HepG2 (cell line): Measurements from ENCODE around the gene YIF1A. TPM values are rescaled to one million over a fixed set of nuclear protein-coding genes. Genes with fewer than 3 reads are reported as not detected.

Experiments
- AGO1 ChIP-seq: fragments of 200-400 bp; formaldehyde crosslinking; IDR thresholded peaks from 2 replicates; pipeline ENCODE4 v1.6.1; 2017; ENCODE audit warnings: mild to moderate bottlenecking, low read depth, low read length, moderate library complexity; ENCODE audit not compliant: poor library complexity, severe bottlenecking
- ETV5 ChIP-seq: IDR thresholded peaks from 2 replicates; pipeline ENCODE4 v1.6.1; 2018; ENCODE audit warnings: missing biosample characterization, missing genetic modification reagents, inconsistent platforms, borderline replicate concordance
- GATAD2A ChIP-seq: IDR thresholded peaks from 2 replicates; pipeline ENCODE4 v1.6.1; 2016
- MEF2D ChIP-seq: sonication (generic); formaldehyde crosslinking; IDR thresholded peaks from 2 replicates; pipeline ENCODE4 v1.5.1; 2020; ENCODE audit warnings: mild to moderate bottlenecking, missing genetic modification reagents
- NPAS2 ChIP-seq: sonication (generic); formaldehyde crosslinking; IDR thresholded peaks from 2 replicates; pipeline ENCODE4 v1.8.0; 2022; ENCODE audit warnings: mild to moderate bottlenecking, missing genetic modification reagents, borderline replicate concordance
- PHF20 ChIP-seq: sonication (generic); formaldehyde crosslinking; IDR thresholded peaks from 2 replicates; pipeline ENCODE4 v1.5.0; 2020; ENCODE audit warnings: mild to moderate bottlenecking, missing genetic modification reagents
- POLR2AphosphoS5 ChIP-seq: IDR thresholded peaks from 2 replicates; pipeline ENCODE4 v1.6.1; 2012; ENCODE audit warnings: low read depth, low read length
- SETDB1 ChIP-seq: sonication (generic); formaldehyde crosslinking; IDR thresholded peaks from 2 replicates; pipeline ENCODE4 v1.5.1; 2020; ENCODE audit warnings: missing genetic modification reagents, mild to moderate bottlenecking, borderline replicate concordance
- SP1 ChIP-seq, 2 experiments: fragments of 450-650 bp in 1 of 2; sonication (generic) in 1 of 2; formaldehyde crosslinking in 1 of 2; IDR thresholded peaks; 2 replicates each; pipeline versions ENCODE4 v1.4.0 to v1.6.1; 2016 to 2020; ENCODE audit warnings: missing genetic modification reagents in 1 of 2
- TSC22D2 ChIP-seq: sonication (generic); formaldehyde crosslinking; IDR thresholded peaks from 2 replicates; pipeline ENCODE4 v1.5.1; 2020; ENCODE audit warnings: missing genetic modification reagents, mild to moderate bottlenecking, borderline replicate concordance
- ZBTB26 ChIP-seq: IDR thresholded peaks from 2 replicates; pipeline ENCODE4 v1.6.1; 2016; ENCODE audit warnings: missing compliant biosample characterization, missing genetic modification reagents, borderline replicate concordance
- ZFP37 ChIP-seq: sonication (generic); formaldehyde crosslinking; IDR thresholded peaks from 2 replicates; pipeline ENCODE4 v1.4.0; 2020; ENCODE audit warnings: missing genetic modification reagents, borderline replicate concordance
- ZFP90 ChIP-seq: sonication (generic); formaldehyde crosslinking; IDR thresholded peaks from 2 replicates; pipeline ENCODE4 v1.8.0; 2022; ENCODE audit warnings: missing genetic modification reagents, mild to moderate bottlenecking, inconsistent platforms, borderline replicate concordance
- ZNF543 ChIP-seq: sonication (generic); formaldehyde crosslinking; IDR thresholded peaks from 2 replicates; pipeline ENCODE4 v1.4.0; 2020; ENCODE audit warnings: mild to moderate bottlenecking, missing genetic modification reagents
- ZNF550 ChIP-seq: sonication (generic); formaldehyde crosslinking; IDR thresholded peaks from 2 replicates; pipeline ENCODE4 v1.4.0; 2020; ENCODE audit warnings: mild to moderate bottlenecking, missing genetic modification reagents, borderline replicate concordance
- ZNF570 ChIP-seq: sonication (generic); formaldehyde crosslinking; IDR thresholded peaks from 2 replicates; pipeline ENCODE4 v1.4.0; 2020; ENCODE audit warnings: mild to moderate bottlenecking, missing genetic modification reagents, borderline replicate concordance
- ZNF672 ChIP-seq: sonication (generic); formaldehyde crosslinking; IDR thresholded peaks from 2 replicates; pipeline ENCODE4 v1.8.1; 2022; ENCODE audit warnings: missing genetic modification reagents
- ZNF790 ChIP-seq: sonication (generic); formaldehyde crosslinking; IDR thresholded peaks from 2 replicates; pipeline ENCODE4 v1.8.0; 2022; ENCODE audit warnings: missing genetic modification reagents, mild to moderate bottlenecking, borderline replicate concordance
- ZNF816 ChIP-seq: sonication (generic); formaldehyde crosslinking; IDR thresholded peaks from 2 replicates; pipeline ENCODE4 v1.8.0; 2022; ENCODE audit warnings: missing genetic modification reagents, mild to moderate bottlenecking, borderline replicate concordance
- ZSCAN30 ChIP-seq: sonication (generic); formaldehyde crosslinking; IDR thresholded peaks from 2 replicates; pipeline ENCODE4 v1.5.0; 2020; ENCODE audit warnings: mild to moderate bottlenecking, missing genetic modification reagents
- ZZZ3 ChIP-seq: sonication (generic); formaldehyde crosslinking; IDR thresholded peaks from 2 replicates; pipeline ENCODE4 v1.4.0; 2020; ENCODE audit warnings: missing genetic modification reagents, mild to moderate bottlenecking, borderline replicate concordance
- polyA plus RNA-seq, 8 experiments: library from polyadenylated mRNA; depleted of rRNA in 3 of 8; stranded (reverse) in 7 of 8; unstranded in 1 of 8; fragments of >200 nt; fragmentation: Illumina TruSeq in 4 of 8; extraction: Trizol in 4 of 8; gene quantifications; 2 replicates each; pipeline versions ENCODE4 v1.2.1 to v1.2.3, GENCODE V29; 2011 to 2016; ENCODE audit warnings: low read depth in 4 of 8, missing spikeins in 1 of 8, mixed read lengths in 1 of 8; ENCODE audit not compliant: insufficient read depth in 1 of 8
- total RNA-seq, 5 experiments: library from RNA; depleted of rRNA; stranded (reverse); fragments of >200 nt; fragmentation: Illumina TruSeq; extraction: Trizol; gene quantifications; 2 replicates each; pipeline ENCODE4 v1.2.3, GENCODE V29; 2016; ENCODE audit warnings: low read depth in 1 of 5
- TF ChIP-seq, protein P1 (sequence below): sonication (generic); formaldehyde crosslinking; IDR thresholded peaks from 2 replicates; pipeline ENCODE4 v1.4.0; 2020; ENCODE audit warnings: mild to moderate bottlenecking, low read depth, missing genetic modification reagents
- TF ChIP-seq, protein P2 (sequence below): sonication (generic); formaldehyde crosslinking; IDR thresholded peaks from 2 replicates; pipeline ENCODE4 v1.9.0; 2022; ENCODE audit warnings: low read depth, missing genetic modification reagents

YIF1A gene
- total and polyA plus RNA-seq, 2 of the 13 experiments (the other 11 are each of a cell fraction or from before 2014, with no cell fraction given) = 133 to 145 TPM

DNA sequence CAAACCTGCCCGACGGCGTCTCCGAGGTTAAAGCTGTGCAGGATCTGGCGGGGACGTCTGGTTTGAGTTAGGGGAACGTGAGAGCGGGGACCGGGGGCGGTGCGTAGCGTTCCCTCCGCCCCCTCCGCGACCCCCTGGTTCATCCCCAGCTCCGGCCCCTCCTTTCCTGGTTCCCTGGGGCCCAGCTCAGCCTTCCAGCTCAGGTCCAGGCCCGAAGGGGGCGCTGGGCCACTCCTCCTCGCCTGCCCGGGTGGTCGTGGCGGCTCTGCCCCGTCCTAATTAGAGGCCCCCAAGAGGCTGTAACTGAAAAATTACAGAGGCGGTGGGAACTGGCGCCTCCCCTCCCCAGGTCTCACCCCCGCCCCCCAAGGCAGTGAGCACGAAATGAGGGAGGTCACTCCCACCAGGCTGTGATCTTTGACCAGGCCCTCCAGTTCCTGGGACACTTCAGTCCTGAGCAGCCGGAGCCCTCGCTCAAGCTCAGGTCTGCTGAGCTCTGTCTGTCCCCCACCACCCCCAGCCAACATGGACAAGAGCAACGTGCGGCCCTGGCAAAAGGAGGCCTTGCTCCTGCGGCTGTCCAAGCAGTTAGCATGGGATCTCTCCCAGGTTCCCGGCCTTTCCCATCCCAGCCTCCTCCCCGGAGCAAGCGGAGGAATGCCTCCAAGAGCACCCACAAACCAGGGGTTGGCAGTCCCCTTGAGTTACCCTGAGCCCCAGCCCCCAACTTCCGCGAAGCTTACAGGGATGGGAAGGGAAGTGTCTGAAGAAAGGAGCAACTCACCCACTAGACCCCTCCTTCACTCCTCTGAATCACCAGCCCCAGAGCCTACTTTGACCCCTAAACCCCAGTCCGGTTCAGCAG is 24.6 kb upstream of the YIF1A start (continued):
- TF ChIP-seq NPAS2 (CRISPR knock-in tag) = no peak
- no peak for TF ChIP-seq GATAD2A
- no peak for TF ChIP-seq TSC22D2 (CRISPR knock-in tag)
- peak; percentile 81 for TF ChIP-seq POLR2AphosphoS5
- TF ChIP-seq PHF20 (CRISPR knock-in tag) = peak; percentile 20; the same call in 1 of the 2 replicates
- TF ChIP-seq, protein P1, sequence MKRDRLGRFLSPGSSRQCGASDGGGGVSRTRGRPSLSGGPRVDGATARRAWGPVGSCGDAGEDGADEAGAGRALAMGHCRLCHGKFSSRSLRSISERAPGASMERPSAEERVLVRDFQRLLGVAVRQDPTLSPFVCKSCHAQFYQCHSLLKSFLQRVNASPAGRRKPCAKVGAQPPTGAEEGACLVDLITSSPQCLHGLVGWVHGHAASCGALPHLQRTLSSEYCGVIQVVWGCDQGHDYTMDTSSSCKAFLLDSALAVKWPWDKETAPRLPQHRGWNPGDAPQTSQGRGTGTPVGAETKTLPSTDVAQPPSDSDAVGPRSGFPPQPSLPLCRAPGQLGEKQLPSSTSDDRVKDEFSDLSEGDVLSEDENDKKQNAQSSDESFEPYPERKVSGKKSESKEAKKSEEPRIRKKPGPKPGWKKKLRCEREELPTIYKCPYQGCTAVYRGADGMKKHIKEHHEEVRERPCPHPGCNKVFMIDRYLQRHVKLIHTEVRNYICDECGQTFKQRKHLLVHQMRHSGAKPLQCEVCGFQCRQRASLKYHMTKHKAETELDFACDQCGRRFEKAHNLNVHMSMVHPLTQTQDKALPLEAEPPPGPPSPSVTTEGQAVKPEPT (CRISPR knock-in tag) = no peak
- no peak for TF ChIP-seq ZFP37 (CRISPR knock-in tag)
- peak; percentile 46; the same call in 1 of the 2 replicates for TF ChIP-seq ZZZ3 (CRISPR knock-in tag)
- TF ChIP-seq ETV5 (CRISPR knock-in tag) = no peak; the same call in 1 of the 2 replicates
- no peak for TF ChIP-seq AGO1
- no peak for TF ChIP-seq SETDB1 (CRISPR knock-in tag)
- no peak for TF ChIP-seq ZNF816 (CRISPR knock-in tag)
- no peak for TF ChIP-seq ZBTB26 (CRISPR knock-in tag)
- TF ChIP-seq SP1 (IDR thresholded peaks at IDR 0.05) = no peak
- no peak for TF ChIP-seq SP1 (CRISPR knock-in tag; IDR thresholded peaks at IDR 0.05)
- TF ChIP-seq, protein P2, sequence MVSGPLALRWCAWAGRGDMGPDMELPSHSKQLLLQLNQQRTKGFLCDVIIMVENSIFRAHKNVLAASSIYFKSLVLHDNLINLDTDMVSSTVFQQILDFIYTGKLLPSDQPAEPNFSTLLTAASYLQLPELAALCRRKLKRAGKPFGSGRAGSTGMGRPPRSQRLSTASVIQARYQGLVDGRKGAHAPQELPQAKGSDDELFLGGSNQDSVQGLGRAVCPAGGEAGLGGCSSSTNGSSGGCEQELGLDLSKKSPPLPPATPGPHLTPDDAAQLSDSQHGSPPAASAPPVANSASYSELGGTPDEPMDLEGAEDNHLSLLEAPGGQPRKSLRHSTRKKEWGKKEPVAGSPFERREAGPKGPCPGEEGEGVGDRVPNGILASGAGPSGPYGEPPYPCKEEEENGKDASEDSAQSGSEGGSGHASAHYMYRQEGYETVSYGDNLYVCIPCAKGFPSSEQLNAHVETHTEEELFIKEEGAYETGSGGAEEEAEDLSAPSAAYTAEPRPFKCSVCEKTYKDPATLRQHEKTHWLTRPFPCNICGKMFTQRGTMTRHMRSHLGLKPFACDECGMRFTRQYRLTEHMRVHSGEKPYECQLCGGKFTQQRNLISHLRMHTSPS (CRISPR knock-in tag) = peak; percentile 29; the same call in 1 of the 2 replicates
- TF ChIP-seq ZFP90 (CRISPR knock-in tag) = no peak
- TF ChIP-seq MEF2D = no peak; the same call in 1 of the 2 replicates
- TF ChIP-seq ZNF790 = no peak
- no peak for TF ChIP-seq ZNF543
- TF ChIP-seq ZSCAN30 (CRISPR knock-in tag) = no peak
- no peak for TF ChIP-seq ZNF570 (CRISPR knock-in tag)
- TF ChIP-seq ZNF550 (CRISPR knock-in tag) = no peak
- TF ChIP-seq ZNF672 = no peak
